ENCODE measurements around the gene IGFL1. TPM values are rescaled to one million over a fixed set of nuclear protein-coding genes. Genes with fewer than 3 reads are reported as not detected.
A peak's percentile ranks its signal among the peaks of the same experiment; 100 is the strongest.
"Not testable (repeated sequence)": the region's sequence is repeated elsewhere in the genome, so short reads cannot be mapped to it uniquely, and the experiment has no call there.

Gene IGFL1
- total RNA-seq, 1 experiment from 2014 or later = not detected

DNA sequence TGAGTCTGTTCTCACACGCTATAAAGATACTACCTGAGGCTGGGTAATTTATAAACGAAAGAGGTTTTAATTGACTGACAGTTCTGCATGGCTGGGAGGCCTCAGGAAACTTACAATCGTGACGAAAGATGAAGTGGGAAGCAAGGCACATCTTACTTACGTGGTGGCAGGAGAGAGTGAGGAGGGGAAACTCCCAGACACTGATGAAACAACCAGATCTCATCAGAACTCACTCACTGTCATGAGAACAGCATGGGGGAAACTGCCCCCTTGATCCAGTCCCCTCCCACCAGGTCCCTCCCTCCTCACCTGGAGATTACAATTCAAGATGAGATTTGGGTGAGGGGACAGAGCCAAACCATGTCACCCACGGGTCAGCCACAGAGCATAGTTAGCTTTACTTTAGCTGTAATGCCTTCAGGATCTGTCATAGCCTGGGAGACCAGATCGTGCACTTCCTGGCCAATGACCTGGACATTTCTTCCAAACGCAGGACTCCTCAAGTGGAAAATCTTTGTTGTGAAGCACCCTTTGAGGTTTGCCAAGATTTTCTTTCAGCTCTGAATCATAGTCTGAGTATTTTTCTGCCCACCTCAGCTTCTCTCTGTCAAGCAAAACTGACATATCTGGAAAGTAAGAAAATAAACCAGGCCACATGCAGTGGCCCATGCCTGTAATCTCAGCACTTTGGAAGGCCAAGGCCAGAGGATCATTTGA, 42.1 kb downstream of the IGFL1 start:
- H3K27me3 ChIP-seq (ENCODE audit: insufficient read depth, low read length) = peaks cover 19% of the 10 kb centered on the region
- TF ChIP-seq YY1 (IDR thresholded peaks at IDR 0.05; ENCODE audit: extremely low read depth, insufficient replicate concordance, low read depth, low read length) = no peak
- no peak for TF ChIP-seq SIN3A (IDR thresholded peaks at IDR 0.05; ENCODE audit: low read depth)
- no peak for TF ChIP-seq POLR2AphosphoS5 (IDR thresholded peaks at IDR 0.05; ENCODE audit: low read depth, low read length)
- TF ChIP-seq ZFX (IDR thresholded peaks at IDR 0.05) = no peak
- peak; percentile 34; the same call in 1 of the 2 replicates for TF ChIP-seq SP1 (IDR thresholded peaks at IDR 0.05; ENCODE audit: low read depth)
- peak; percentile 51; the same call in 1 of the 2 replicates for TF ChIP-seq JUND (IDR thresholded peaks at IDR 0.05)
- 0 out of 2 replicates have a peak, but pooled peaks have one; percentile 30 for TF ChIP-seq CEBPB (IDR thresholded peaks at IDR 0.05; ENCODE audit: low read depth)
- TF ChIP-seq, protein P1, sequence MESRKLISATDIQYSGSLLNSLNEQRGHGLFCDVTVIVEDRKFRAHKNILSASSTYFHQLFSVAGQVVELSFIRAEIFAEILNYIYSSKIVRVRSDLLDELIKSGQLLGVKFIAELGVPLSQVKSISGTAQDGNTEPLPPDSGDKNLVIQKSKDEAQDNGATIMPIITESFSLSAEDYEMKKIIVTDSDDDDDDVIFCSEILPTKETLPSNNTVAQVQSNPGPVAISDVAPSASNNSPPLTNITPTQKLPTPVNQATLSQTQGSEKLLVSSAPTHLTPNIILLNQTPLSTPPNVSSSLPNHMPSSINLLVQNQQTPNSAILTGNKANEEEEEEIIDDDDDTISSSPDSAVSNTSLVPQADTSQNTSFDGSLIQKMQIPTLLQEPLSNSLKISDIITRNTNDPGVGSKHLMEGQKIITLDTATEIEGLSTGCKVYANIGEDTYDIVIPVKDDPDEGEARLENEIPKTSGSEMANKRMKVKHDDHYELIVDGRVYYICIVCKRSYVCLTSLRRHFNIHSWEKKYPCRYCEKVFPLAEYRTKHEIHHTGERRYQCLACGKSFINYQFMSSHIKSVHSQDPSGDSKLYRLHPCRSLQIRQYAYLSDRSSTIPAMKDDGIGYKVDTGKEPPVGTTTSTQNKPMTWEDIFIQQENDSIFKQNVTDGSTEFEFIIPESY (IDR thresholded peaks at IDR 0.05; ENCODE audit: extremely low read depth, insufficient replicate concordance, low read length) = no peak
- no peak for TF ChIP-seq ZNF274 (IDR thresholded peaks at IDR 0.05; ENCODE audit: low read depth, low read length)
- TF ChIP-seq EGR1 (IDR thresholded peaks at IDR 0.05; ENCODE audit: low read depth) = no peak
- TF ChIP-seq TCF7L2 (IDR thresholded peaks at IDR 0.05; ENCODE audit: borderline replicate concordance, extremely low read depth, insufficient read depth, insufficient read length) = no peak
- no peak for TF ChIP-seq EZH2 (IDR thresholded peaks at IDR 0.05)
- no peak for TF ChIP-seq ELF1 (IDR thresholded peaks at IDR 0.05; ENCODE audit: borderline replicate concordance, low read depth)
- no peak for TF ChIP-seq EZH2phosphoT487 (IDR thresholded peaks at IDR 0.05; ENCODE audit: borderline replicate concordance)
- TF ChIP-seq FOSL1 (IDR thresholded peaks at IDR 0.05; ENCODE audit: low read depth) = peak; percentile 45; the same call in 1 of the 2 replicates
- no peak for TF ChIP-seq CBX3 (IDR thresholded peaks at IDR 0.05; ENCODE audit: low read depth)
- H3K27ac ChIP-seq (ENCODE audit: low read depth, low read length) = no peak overlapping the region
- H3K36me3 ChIP-seq (ENCODE audit: control insufficient read depth in 1 of 2, insufficient read depth in 2 of 2, low read length in 2 of 2) = no peaks in the 10 kb centered on the region
- no peak overlapping the region for H3K9ac ChIP-seq (ENCODE audit: low read length)
- DNase-seq (ENCODE audit: low read depth, low spot score) = no peak
- ATAC-seq = peak; percentile 42; the same call in 1 of the 2 replicates
- POLR2A ChIA-PET = no interaction called here
- H2AFZ ChIP-seq (ENCODE audit: low read depth, low read length, poor library complexity, severe bottlenecking) = no peak overlapping the region
- H3K79me2 ChIP-seq (ENCODE audit: insufficient read depth, low read length) = no peaks in the 10 kb centered on the region
- H3K4me1 ChIP-seq (ENCODE audit: control insufficient read depth in 1 of 2, insufficient read depth in 2 of 2, low read length in 2 of 2) = peaks cover 0 to 9% of the 10 kb centered on the region in 2 experiments; a peak in 1 of 4 replicates
- no peaks in the 10 kb centered on the region for H3K9me2 ChIP-seq (ENCODE audit: insufficient read depth)
- no peaks in the 10 kb centered on the region for H4K20me1 ChIP-seq (ENCODE audit: insufficient read depth)
- intact Hi-C loops (cut with micrococcal nuclease) = no loop called here
- BruUV-seq (replicated peaks) = no TSS peak
- H3K9me3 ChIP-seq (ENCODE audit: control insufficient read depth in 1 of 2, insufficient read depth in 1 of 2, low read depth in 1 of 2, low read length in 2 of 2) = no peaks in the 10 kb centered on the region
- RAD21 ChIA-PET (ENCODE audit: low non-redundant PET in 1 of 2, low total read pairs in 2 of 2, uncharacterized antibody in 2 of 2, unreplicated experiment in 2 of 2) = interaction anchor here in 1 of 2 experiments (0.7 kb wide), 1 partner anchor 277 kb away, joined by 3 read pairs; the partner anchor contains the start of gene CCDC61
- CTCF ChIA-PET = interaction anchor here (0.8 to 1.0 kb wide), 3 partner anchors 9 to 193 kb away, joined by 4 to 10 read pairs (median 6); no protein-coding TSS in a partner anchor
- H3K4me2 ChIP-seq (ENCODE audit: low read length) = peak overlapping the region; percentile 28; the same call in 1 of the 2 replicates
- H3K4me3 ChIP-seq (replicated peaks in 1 of 2; ENCODE audit: low read depth in 1 of 2, low read length in 2 of 2) = no peak overlapping the region

GRCh38 chr19:46273931-46274330, 44.4 kb downstream of the IGFL1 start:
- RAD21 ChIA-PET (ENCODE audit: low non-redundant PET in 1 of 2, low total read pairs in 2 of 2, uncharacterized antibody in 2 of 2, unreplicated experiment in 2 of 2); BruUV-seq (replicated peaks); H3K9ac ChIP-seq (ENCODE audit: low read length); H3K36me3 ChIP-seq (ENCODE audit: control insufficient read depth in 1 of 2, insufficient read depth in 2 of 2, low read length in 2 of 2); POLR2A ChIA-PET; H2AFZ ChIP-seq (ENCODE audit: low read depth, low read length, poor library complexity, severe bottlenecking); DNase-seq (ENCODE audit: low read depth, low spot score); H3K9me2 ChIP-seq (ENCODE audit: insufficient read depth); CTCF ChIA-PET; H3K79me2 ChIP-seq (ENCODE audit: insufficient read depth, low read length); H3K4me2 ChIP-seq (ENCODE audit: low read length); ATAC-seq; H3K9me3 ChIP-seq (ENCODE audit: control insufficient read depth in 1 of 2, insufficient read depth in 1 of 2, low read depth in 1 of 2, low read length in 2 of 2); H3K4me1 ChIP-seq (ENCODE audit: control insufficient read depth in 1 of 2, insufficient read depth in 2 of 2, low read length in 2 of 2); H3K4me3 ChIP-seq (replicated peaks in 1 of 2; ENCODE audit: low read depth in 1 of 2, low read length in 2 of 2); H3K27me3 ChIP-seq (ENCODE audit: insufficient read depth, low read length); intact Hi-C loops (cut with micrococcal nuclease); H4K20me1 ChIP-seq (ENCODE audit: insufficient read depth); H3K27ac ChIP-seq (ENCODE audit: low read depth, low read length): not testable (repeated sequence)
